Measurements from ENCODE around the gene DYRK2.

- TF ChIP-seq CTCF (IDR thresholded peaks at IDR 0.05; ENCODE audit: insufficient read depth, low read depth, low read length), result no peak
- no peak for TF ChIP-seq EZH2 (IDR thresholded peaks at IDR 0.05; ENCODE audit: insufficient read depth, low read length)
Observed at GRCh38 chr12:67662910-67663538, 14.5 kb downstream of the DYRK2 start.
